OCI-LY7 (cell line): ENCODE data around the gene CCNL2.

ENCODE experiments used
- CTCF ChIP-seq: fragments of 200-600 bp; sonication (generic); conservative IDR thresholded peaks from 2 replicates; pipeline ENCODE4 v1.5.1; 2014; ENCODE audit warnings: mild to moderate bottlenecking, antibody characterized with exemption, low read length, moderate library complexity, mixed read lengths
- EZH2phosphoT487 ChIP-seq: fragments of 200-600 bp; sonication (generic); IDR thresholded peaks from 2 replicates; pipeline ENCODE4 v1.6.1; 2018; ENCODE audit warnings: low read depth, borderline replicate concordance, mild to moderate bottlenecking, mixed run types, antibody characterized with exemption, low read length, moderate library complexity, mixed read lengths

GRCh38 chr1:1428174-1428573, 29.0 kb upstream of the CCNL2 start:
- no peak for TF ChIP-seq CTCF
- TF ChIP-seq EZH2phosphoT487: no peak
